Activated CD8-positive, alpha-beta T cell treated with anti-CD3 and anti-CD28 coated beads for 36 hours (primary cell): ENCODE data around the gene BAHD1. TPM values are rescaled to one million over a fixed set of nuclear protein-coding genes. Genes with fewer than 3 reads are reported as not detected.
A peak's percentile ranks its signal among the peaks of the same experiment; 100 is the strongest.

ENCODE experiments used
- ATAC-seq: fragments of 200-7000 bp; cut with Tn5 transposase; one replicate; pipeline ENCODE4 v1.10.0; 2021; ENCODE audit warnings: mild to moderate bottlenecking, moderate library complexity
- CTCF ChIA-PET: fragments of 350-600 bp; sonication (Branson Sonifier 250); formaldehyde crosslinking; loops from one replicate; lab custom pipeline; 2021; ENCODE audit warnings: antibody characterized with exemption; lab: Charles Lee
- POLR2A ChIA-PET: fragments of 350-600 bp; sonication (Branson Sonifier 250); formaldehyde crosslinking; loops from one replicate; lab custom pipeline; 2021; ENCODE audit warnings: antibody characterized with exemption; lab: Charles Lee
- DNase-seq: peaks from one replicate; pipeline ENCODE4 v3.0.0-alpha.2; 2020
- H3K27ac Mint-ChIP-seq: one replicate; pipeline ENCODE4 v1.8.0; 2021; ENCODE audit warnings: mild to moderate bottlenecking, mixed read lengths
- H3K27me3 Mint-ChIP-seq: one replicate; pipeline ENCODE4 v1.8.0; 2021; ENCODE audit warnings: mixed read lengths
- H3K36me3 Mint-ChIP-seq: one replicate; pipeline ENCODE4 v1.8.0; 2021; ENCODE audit warnings: low read depth, mixed read lengths
- H3K4me1 Mint-ChIP-seq: one replicate; pipeline ENCODE4 v1.8.0; 2021; ENCODE audit warnings: low read depth, mixed read lengths
- H3K4me3 Mint-ChIP-seq: one replicate; pipeline ENCODE4 v1.8.0; 2021; ENCODE audit warnings: mild to moderate bottlenecking, moderate library complexity, mixed read lengths
- H3K9me3 Mint-ChIP-seq: one replicate; pipeline ENCODE4 v1.8.0; 2021; ENCODE audit warnings: mixed read lengths
- intact Hi-C: fragments of 100-400 bp; cut with micrococcal nuclease; formaldehyde crosslinking; loops from one replicate; pipeline ENCODE4 v1.10.0; 2022
- total RNA-seq, 2 experiments: library from RNA; stranded (reverse); gene quantifications; one replicate each; pipeline ENCODE4 v1.2.3, GENCODE V29; 2021
- TF ChIP-seq, protein P1 (sequence below): fragments of 200-600 bp; IDR thresholded peaks from one replicate; pipeline ENCODE4 v1.8.0; 2022; ENCODE audit warnings: antibody characterized with exemption, mild to moderate bottlenecking

Gene BAHD1
- total RNA-seq, 2 experiments from 2014 or later, result 14.7 to 17.6 TPM

- Mint-ChIP-seq H3K9me3 (no peaks in the 10 kb centered on the region), H3K27me3 (no peaks in the 10 kb centered on the region), H3K4me1 (peaks cover 39% of the 10 kb centered on the region), H3K36me3 (peaks cover 9% of the 10 kb centered on the region), H3K4me3 (peak within 1 kb of the TSS; percentile 83), H3K27ac (peak within 1 kb of the TSS; percentile 85)
- CTCF ChIA-PET, result interaction anchor here (1.1 to 1.6 kb wide), 4 partner anchors 20 to 208 kb away, joined by 3 read pairs; no protein-coding TSS in a partner anchor
- ATAC-seq (peak; percentile 74), DNase-seq (peak; percentile 48)
- intact Hi-C loops, result no loop called here
- POLR2A ChIA-PET, result interaction anchor here (1.0 to 1.8 kb wide), 4 partner anchors 11 to 99 kb away, joined by 3 to 9 read pairs (median 6); partner anchors contain the start of gene RPUSD2
- TF ChIP-seq, protein P1, sequence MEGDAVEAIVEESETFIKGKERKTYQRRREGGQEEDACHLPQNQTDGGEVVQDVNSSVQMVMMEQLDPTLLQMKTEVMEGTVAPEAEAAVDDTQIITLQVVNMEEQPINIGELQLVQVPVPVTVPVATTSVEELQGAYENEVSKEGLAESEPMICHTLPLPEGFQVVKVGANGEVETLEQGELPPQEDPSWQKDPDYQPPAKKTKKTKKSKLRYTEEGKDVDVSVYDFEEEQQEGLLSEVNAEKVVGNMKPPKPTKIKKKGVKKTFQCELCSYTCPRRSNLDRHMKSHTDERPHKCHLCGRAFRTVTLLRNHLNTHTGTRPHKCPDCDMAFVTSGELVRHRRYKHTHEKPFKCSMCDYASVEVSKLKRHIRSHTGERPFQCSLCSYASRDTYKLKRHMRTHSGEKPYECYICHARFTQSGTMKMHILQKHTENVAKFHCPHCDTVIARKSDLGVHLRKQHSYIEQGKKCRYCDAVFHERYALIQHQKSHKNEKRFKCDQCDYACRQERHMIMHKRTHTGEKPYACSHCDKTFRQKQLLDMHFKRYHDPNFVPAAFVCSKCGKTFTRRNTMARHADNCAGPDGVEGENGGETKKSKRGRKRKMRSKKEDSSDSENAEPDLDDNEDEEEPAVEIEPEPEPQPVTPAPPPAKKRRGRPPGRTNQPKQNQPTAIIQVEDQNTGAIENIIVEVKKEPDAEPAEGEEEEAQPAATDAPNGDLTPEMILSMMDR, result no peak
These were observed 29.8 kb downstream of the BAHD1 start, which contains the start of gene CHST14 for GRCh38 chr15:40470423-40471104. Gene CHST14, plus strand, starts transcription at chr15:40470984. Its CDS starts 230 bp downstream, at chr15:40471214.

DNA sequence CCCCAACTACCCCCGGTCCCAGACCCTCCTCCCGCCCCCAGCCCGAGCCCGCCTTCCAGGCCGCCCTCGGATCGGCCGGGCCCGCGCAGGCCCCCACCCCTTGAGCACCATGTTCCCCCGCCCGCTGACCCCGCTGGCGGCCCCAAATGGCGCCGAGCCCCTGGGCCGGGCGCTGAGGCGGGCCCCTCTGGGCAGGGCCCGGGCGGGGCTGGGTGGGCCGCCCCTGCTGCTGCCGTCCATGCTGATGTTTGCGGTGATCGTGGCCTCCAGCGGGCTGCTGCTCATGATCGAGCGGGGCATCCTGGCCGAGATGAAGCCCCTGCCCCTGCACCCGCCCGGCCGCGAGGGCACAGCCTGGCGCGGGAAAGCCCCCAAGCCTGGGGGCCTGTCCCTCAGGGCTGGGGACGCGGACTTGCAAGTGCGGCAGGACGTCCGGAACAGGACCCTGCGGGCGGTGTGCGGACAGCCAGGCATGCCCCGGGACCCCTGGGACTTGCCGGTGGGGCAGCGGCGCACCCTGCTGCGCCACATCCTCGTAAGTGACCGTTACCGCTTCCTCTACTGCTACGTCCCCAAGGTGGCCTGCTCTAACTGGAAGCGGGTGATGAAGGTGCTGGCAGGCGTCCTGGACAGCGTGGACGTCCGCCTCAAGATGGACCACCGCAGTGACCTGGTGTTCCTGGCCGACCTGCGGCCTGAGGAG is 30.5 kb downstream of the BAHD1 start:
- DNase-seq, result peak; percentile 38
- ChIA-PET CTCF (interaction anchor here (1.1 to 1.6 kb wide), 2 partner anchors 26 to 103 kb away, joined by 3 read pairs; no protein-coding TSS in a partner anchor), POLR2A (interaction anchor here (1.0 to 1.8 kb wide), 3 partner anchors 17 to 98 kb away, joined by 3 to 8 read pairs (median 3); partner anchors contain the start of gene RPUSD2)
- intact Hi-C loops, result no loop called here
- no peaks in the 10 kb centered on the region for H3K9me3 Mint-ChIP-seq
- H3K4me1 Mint-ChIP-seq, result peaks cover 35% of the 10 kb centered on the region
- H3K36me3 Mint-ChIP-seq, result peaks cover 5% of the 10 kb centered on the region
- peak overlapping the region; percentile 85 for H3K27ac Mint-ChIP-seq
- peak overlapping the region; percentile 83 for H3K4me3 Mint-ChIP-seq
- H3K27me3 Mint-ChIP-seq, result no peaks in the 10 kb centered on the region
- peak; percentile 48 for ATAC-seq
- TF ChIP-seq, protein P1, result no peak

GRCh38 chr15:40471808-40472150 is 31.0 kb downstream of the BAHD1 start:
- Mint-ChIP-seq H3K27ac (peak overlapping the region; percentile 85), H3K27me3 (no peaks in the 10 kb centered on the region), H3K4me1 (peaks cover 30% of the 10 kb centered on the region), H3K36me3 (peaks cover 2% of the 10 kb centered on the region), H3K9me3 (no peaks in the 10 kb centered on the region), H3K4me3 (peak overlapping the region; percentile 83)
- intact Hi-C loops, result no loop called here
- CTCF ChIA-PET, result interaction anchor here (0.8 kb wide), 1 partner anchor 50 kb away, joined by 4 read pairs; no protein-coding TSS in a partner anchor
- POLR2A ChIA-PET, result interaction anchor here (0.8 to 1.5 kb wide), 2 partner anchors 32 to 644 kb away, joined by 3 read pairs; partner anchors contain the start of gene INO80
- ATAC-seq (peak; percentile 40), DNase-seq (no peak)
- TF ChIP-seq, protein P1, result no peak

GRCh38 chr15:40472171-40472727 is 31.5 kb downstream of the BAHD1 start:
- DNase-seq (no peak), ATAC-seq (no peak)
- H3K36me3 Mint-ChIP-seq, result no peaks in the 10 kb centered on the region
- peaks cover 27% of the 10 kb centered on the region for H3K4me1 Mint-ChIP-seq
- no peaks in the 10 kb centered on the region for H3K9me3 Mint-ChIP-seq
- TF ChIP-seq, protein P1, result no peak
- ChIA-PET POLR2A (interaction anchor here (0.8 to 1.5 kb wide), 2 partner anchors 33 to 644 kb away, joined by 3 read pairs; partner anchors contain the start of gene INO80), CTCF (interaction anchor here (0.8 kb wide), 1 partner anchor 51 kb away, joined by 4 read pairs; no protein-coding TSS in a partner anchor)
- H3K27ac Mint-ChIP-seq, result peak overlapping the region; percentile 85
- intact Hi-C loops, result no loop called here
- H3K27me3 Mint-ChIP-seq, result no peaks in the 10 kb centered on the region
- peak overlapping the region; percentile 83 for H3K4me3 Mint-ChIP-seq
